HG03039 (cell line): ENCODE data around the gene ANXA2R.
"Not testable (repeated sequence)": the region's sequence is repeated elsewhere in the genome, so short reads cannot be mapped to it uniquely, and the experiment has no call there.

Source experiments
- ATAC-seq: cut with Tn5 transposase; IDR thresholded peaks from one replicate; pipeline ENCODE4 v1.9.1; 2021; ENCODE audit warnings: mild to moderate bottlenecking, moderate library complexity; ENCODE audit not compliant: unreplicated experiment

The ANXA2R gene, protein sequence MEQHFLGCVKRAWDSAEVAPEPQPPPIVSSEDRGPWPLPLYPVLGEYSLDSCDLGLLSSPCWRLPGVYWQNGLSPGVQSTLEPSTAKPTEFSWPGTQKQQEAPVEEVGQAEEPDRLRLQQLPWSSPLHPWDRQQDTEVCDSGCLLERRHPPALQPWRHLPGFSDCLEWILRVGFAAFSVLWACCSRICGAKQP

DNA sequence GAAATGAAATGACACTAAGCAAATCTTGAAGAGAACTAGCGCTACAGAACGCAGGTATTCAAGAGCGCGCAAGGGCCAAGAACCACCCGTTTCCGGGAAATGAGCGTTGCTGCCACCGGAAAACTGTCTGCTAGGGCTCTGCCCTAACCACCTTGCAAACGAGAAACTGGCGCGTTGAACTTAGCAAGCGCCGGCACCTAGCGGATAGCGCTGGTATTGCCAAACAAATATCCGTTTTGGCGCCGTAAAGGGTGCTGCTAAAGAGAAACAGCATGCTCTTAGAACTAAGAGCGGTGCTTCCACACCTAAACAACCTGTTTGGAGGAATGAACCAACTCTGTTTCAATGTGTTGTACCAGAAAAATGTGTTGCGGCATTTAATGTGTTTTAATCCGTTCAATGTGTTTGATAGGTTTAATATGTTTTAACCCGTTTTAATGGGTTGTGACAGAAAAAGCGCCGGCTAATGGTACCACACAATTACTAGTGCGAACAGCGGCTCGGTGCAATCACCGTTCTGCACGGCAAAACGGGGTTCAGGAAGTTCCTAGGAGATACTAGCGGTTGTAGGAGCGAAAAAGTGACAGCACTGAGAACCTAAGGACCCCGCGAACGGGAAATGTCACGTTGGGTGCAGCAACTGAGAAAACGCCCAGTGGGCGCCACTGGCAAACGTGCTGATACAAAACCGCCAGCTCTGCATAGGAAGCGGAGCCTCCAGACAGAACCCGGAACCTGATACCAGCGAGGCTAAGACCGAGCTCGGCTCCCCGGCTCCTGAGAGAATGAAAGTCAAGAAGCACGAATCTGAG lies at the start of gene ANXA2R:
ANXA2R (minus strand) TSS at position 33 of the 812 bp plus-strand sequence. CDS start 273 bp downstream, outside the sequence.
- ATAC-seq, result peak; percentile 43

DNA sequence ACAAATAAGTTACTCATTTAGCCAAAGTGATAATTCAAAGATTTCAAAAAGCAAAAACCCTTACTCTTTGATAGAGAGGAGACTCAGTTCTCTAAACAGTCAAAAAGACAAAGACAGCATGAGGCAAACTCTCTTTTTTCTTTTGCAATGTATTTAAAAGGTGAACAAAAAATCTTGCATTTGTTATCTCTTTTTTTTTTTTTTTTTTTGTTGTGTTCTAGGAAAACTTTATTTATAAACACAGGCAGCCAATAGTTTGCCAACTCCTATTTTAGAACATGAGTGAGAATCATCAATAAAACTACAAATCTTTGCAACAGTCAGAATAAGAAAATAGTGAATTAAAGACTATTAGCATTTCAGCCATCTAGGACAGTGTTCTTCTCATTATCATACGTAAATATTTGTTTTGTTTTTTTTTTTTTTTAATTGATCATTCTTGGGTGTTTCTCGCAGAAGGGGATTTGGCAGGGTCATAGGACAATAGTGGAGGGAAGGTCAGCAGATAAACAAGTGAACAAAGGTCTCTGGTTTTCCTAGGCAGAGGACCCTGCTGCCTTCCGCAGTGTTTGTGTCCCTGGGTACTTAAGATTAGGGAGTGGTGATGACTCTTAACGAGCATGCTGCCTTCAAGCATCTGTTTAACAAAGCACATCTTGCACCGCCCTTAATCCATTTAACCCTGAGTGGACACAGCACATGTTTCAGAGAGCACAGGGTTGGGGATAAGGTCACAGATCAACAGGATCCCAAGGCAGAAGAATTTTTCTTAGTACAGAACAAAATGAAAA lies 46.2 kb upstream of the ANXA2R start:
- not testable (repeated sequence) for ATAC-seq

DNA sequence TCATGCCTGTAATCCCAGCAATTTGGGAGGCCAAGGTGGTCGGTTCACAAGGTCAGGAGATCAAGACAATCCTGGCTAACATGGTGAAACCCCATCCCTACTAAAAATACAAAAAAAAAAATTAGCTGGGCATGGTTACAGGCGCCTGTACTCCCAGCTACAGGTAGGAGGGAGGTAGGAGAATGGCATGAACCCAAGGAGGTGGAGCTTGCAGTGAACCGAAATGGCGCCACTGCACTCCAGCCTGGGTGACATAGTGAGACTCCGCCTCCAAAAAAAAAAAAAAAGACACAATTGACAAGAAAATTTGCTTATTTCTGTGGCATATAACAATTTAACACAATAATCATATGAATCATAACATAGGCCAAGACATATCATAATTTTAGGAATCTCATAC lies 45.3 kb upstream of the ANXA2R start:
- no peak for ATAC-seq

DNA sequence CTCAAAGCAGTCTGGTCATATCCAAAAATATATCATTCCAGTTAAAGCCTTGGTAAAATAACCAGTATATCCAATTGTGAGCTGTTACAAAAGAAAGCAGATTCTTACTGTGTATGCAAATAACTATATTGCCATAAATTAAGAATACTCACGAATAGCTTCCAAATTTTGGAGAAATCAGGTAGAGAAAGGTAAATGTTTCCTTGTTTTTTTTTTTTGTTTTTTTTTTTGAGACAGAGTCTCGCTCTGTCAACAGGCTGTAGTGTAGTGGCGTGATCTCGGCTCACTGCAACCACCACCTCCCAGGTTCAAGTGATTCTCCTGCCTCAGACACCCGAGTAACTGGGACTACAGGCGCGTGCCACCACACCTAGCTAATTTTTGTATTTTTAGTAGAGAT lies 44.3 kb upstream of the ANXA2R start:
- not testable (repeated sequence) for ATAC-seq

DNA sequence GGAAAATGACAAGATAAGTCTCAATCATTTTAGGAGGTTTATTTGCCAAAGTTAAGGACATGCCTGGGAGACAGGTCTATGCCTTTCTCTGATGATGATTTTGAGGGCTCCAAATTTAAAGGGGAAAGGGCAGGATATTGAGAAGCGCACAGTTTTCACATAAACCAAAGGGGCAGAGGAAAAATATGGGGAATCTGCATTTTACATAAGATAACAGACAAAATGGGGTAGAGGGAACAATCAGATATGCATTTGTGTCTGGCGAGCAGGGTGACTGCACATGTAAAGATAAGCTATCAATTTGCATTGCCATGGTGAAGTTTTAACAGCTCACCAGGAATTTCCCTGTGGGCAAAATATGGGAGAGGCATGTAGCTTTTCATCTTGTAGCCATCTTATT lies 41.2 kb upstream of the ANXA2R start:
- ATAC-seq, result not testable (repeated sequence)

DNA sequence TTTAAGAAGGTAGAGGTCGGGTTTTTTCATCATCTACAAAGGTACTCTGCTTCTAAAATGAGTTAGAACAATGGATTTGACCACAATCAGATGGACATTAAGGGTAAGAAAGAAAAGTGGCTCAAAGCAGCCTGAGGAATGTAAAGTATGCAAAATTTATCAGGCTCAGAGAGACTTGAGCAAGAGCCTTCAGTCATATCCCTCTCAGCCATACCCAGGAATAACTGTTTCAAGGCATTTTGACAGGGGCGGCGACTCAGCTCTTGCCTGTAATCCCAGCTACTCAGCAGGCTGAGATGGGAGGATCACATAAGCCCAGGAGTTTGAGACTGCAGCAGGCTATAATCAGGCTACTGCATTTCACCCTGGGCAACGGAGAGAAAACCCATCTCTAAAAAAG lies 38.8 kb upstream of the ANXA2R start:
- ATAC-seq, result no peak

DNA sequence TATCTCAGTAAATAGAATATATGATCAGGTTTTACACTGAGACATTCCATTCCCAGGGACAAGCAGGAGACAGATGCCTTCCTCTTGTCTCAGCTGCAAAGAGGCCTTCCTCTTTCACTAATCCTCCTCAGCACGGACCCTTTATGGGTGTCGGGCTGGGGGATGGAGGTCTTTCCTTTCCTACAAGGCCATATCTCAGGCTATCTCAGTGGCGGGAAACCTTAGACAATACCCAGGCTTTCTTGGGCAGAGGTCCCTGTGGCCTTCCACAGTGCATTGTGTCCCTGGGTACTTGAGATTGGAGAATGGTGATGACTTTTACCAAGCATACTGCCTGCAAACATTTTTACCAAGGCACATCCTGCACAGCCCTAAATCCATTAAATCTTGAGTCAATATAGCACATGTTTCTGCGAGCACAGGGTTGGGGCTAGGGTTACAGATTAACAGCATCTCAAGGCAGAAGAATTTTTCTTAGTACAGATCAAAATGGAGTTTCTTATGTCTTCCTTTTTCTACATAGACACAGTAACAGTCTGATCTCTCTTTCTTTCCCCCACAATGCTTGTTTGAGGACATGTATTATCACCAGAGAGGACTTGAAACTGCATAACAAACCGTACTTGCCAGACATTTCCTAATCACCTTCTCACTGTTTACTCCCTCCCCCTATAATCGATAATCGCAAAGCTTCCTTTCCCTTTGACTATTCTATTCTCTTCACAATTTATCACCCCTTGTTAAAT lies 37.5 kb upstream of the ANXA2R start:
- not testable (repeated sequence) for ATAC-seq

DNA sequence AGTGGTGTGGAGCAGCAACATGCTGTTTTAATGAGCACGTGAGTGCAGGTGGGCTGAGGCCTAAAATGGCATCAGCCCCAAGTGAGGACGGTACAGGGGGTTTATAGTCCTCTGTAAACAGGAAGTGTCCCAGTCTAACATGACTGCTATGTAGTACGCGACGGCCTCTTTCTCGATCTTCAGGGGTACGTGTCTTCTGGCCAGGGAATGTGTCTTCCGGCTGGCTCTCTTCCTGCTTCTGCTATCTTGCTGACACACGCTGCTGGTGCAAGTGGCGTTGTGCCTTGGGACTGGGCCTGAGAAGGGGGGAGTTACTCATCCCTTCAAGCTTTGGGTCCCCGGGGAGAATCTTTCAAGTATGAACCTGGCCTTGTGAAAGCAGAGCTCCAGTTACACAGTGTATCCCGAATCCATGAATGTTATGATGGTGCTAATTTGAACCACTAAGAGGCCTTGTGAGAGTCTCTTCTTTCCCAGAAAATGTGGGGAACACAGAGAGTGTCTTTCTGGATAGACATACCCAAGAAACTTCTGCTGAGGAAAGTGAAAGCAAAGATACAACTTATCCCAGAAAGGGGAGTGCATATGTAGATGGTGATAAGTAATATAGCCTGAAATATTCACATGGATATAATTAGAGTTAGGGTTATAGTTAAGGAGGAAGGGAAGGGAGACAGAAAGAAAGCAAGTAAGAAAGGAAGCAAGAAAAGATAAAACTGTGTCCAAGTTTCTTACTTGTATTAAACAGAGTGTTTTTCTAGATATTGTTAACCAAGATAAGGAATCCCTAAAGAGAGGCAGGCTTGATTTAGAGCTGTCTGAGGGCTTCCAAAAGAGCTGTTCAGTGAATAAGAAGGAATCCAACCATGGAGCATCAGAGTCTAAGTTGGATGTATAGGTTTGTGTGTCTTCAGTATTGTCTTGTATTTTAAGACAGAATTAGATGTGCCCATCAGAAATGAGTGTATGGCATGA lies 35.5 kb upstream of the ANXA2R start:
- no peak for ATAC-seq

DNA sequence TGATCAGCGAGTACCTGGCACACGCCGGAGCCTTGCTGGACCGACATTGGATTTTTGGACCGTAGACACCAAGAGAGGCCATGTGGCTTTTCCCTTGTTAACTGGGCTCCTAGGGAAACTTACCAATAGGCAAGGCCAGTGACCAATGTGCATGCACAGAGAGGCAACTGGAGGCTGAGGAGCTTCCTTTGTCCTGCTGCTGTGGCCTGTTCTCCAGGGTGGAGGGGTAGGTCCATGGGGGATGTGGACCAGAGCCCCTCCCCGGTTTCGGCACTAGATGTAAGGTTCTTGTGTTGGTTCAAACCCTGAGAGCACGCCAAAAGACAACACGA lies 34.8 kb upstream of the ANXA2R start:
- no peak for ATAC-seq

DNA sequence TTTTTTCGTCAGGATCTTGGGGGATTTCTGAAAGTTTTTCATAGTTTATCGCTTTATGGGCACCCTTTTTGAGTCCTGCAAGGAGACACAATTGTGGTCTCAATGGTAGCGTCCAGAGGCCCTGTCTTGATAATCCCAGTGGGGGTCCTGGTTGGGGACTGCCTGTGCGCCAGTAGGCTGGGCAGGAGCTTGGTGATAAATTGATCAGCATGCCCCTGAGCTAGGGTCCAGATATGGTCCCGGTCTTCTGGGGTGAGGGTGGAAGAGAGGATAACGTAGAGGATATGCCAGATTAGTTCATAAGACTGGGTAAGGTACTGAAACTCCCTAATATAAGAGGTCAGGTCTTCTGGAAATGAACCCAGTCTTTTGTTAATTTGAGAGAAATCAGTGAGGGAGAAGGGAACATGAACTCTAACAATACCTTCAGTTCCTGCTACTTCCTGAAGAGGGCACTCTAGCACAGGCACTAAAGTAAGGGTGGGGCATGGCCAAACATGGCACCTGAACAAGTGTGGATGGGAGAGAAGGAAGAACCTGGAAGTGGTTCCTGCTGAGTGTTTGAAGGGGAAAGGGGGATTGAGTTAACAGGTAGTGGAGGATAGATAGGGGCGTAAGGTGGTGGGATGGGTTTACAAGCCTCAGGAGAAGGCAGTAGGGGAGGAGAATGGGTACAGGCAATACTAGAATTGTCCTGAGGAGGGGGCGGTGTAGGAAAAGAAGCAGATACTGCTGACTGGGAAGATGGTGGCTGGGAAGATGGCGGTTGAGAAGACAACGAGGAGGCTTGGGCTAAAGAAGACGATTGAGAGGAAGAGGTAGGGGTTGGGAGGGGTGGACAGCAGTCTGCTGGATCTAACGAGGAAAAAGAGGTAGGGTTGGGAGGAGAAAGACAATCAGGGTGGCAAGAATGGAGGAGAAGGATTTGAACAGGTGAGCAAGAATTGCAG lies 33.8 kb upstream of the ANXA2R start:
- ATAC-seq, result no peak

DNA sequence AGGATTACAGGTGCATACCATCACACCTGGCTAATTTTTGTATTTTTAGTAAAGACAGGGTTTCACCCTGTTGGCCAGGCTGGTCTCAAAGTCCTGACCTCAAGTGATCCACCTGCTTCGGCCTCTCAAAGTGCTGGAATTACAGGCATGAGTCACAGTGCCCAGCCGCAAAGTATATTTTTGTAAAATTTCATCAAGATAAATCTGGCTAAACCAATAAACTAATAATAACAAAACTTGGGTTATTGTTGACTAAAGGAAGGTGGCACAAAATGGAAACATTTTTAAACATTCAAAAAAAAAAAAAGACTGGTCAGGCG lies 29.2 kb upstream of the ANXA2R start:
- ATAC-seq, result not testable (repeated sequence)

DNA sequence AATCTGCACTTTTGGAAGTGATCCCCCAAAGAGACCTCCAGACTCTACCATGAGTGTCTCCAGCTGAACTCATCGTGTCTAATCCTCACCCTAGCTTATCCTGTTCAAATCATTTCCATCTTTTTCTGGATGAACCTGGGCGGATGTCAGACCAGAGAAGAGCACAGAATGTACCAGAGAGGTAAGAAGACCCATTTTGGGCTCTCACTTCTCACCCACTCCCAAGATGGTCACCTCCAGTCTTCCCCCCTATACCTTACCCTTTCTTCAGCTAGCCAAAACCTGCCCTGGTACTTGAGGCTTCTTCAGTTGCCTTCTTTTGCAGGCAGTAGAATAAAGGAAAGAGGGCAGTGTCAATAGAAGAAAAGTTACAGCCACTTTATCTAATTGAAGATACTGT lies 27.9 kb upstream of the ANXA2R start:
- ATAC-seq, result no peak

DNA sequence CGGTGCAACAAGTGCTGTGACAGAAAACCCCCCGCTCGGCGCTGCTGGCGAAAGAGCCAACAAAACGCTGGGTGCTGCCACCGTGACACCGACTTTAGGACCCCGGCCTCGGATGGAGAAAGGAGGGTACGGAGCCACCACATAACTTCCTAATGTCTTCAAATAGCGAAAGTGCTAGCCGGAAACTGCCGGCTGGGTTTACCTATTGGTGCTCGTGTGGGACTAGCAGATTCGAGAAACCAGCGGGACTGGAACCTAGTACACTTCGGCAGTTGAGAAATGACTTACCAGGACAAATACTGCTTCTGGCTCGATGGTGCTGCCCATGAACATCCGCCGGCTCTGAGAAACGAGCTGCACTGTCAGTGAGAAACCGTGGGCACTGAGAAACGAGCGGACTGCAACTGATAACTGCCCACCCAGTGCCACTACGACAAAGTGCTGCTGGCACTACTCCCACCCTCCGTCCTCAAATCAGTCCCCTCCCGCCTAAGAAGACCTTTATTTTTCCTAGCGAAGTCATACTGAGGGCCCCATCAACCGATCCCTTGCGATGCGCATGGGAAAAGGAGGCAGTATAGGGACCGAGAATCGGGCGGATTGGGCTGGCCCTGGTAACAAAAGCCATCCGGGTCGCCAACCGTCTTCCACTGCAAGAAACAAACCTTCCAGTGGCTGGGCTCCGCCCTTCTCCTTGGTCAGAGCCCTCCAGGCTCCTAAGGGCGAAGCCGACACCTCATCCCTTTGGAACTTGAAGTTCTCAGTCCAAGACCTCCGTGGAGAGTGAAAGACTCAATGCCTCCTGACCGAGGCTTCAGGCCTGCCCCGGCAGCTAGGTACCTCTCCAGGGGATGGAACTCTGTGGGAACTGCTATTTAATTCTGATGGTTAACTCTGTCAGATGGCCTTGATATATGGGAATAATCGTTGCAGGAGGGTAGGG lies 27.0 kb upstream of the ANXA2R start:
- peak; percentile 38 for ATAC-seq

DNA sequence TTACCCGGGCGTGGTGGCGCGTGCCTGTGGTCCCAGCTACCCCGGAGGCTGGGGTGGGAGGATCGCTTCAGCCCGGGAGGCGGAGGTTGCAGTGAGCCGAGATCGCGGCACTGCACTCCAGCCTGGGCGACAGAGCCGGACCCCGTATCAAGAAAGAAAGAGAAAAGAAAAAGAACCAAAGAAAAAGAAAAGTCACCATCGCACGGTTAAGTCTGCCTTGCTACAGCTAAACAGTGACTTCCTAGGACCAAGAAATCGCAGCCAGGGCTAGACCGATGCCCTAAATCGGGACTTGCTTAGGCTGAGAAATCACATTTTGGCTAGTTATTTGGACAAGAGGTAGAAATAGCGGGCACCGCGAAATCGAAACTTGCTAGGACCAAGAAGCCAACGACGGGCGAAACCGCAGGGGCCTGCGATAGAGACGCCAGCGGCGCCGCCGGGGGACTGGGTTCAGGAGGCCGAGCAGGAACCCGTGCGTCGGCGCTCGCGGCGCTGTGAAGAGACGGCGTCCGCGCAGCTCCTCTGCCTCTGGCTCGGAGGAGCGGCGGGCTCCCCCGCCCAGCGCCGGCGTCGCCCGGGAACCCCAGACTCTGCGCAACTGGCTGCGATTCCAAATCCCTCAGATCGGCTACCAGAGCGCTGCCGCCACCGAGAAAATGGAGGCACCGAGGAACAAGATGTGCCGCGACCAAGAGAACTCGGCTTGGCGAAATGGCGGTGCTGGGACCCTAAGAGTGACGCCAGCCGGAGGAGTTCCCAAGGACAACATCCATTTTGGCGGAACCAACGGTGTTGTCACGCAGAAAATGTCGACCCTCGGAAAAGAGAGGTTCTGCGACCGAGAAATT lies 26.1 kb upstream of the ANXA2R start:
- peak; percentile 30 for ATAC-seq

DNA sequence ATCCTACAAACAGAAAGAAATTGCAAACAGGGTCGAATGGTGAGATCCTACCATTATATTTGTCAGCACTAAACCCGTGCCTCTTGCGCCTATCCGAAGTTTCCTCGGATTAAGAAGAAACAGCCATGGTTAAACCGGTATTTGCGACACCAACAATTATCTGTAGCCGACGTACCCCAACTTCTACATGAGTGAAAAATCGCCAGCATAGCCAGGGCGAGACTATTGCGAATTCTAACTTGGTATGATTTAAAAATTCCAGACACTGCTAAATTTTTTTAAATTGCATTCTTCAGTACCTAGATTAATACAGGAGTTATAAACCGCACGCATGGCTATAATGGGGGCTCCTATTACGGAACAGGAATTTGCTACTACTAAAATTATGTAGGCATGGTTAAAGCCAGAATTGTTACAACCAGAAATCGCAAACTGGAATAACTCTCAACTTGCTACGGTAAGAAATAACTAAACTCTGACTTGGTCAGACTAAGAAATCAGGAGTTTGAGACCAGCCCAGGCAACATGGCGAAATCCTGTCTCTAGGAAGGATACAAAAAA lies 25.3 kb upstream of the ANXA2R start:
- ATAC-seq, result no peak

DNA sequence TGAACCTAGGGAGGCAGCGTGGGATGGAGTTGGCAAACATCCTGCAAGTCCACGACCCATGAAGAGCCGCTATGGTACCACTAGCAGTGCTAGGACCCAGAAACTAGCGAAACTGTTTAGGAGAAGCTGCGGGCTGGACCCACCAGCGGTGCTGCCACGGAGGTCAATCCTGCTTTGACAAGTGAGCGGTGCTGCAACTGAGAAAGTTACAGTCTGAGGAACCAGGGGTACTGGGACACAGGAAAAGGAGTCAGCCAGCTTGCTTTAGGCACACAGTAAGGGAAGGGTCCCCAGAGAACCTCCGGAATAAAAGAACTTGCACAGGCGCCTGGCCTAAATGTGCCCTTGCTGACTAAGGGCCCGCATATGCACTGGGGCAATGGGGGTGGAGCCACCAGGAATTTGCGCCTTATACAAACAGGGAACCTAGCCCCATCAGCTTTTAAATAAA lies 23.6 kb upstream of the ANXA2R start:
- ATAC-seq, result no peak
